Muscle layer of colon (tissue), 2 donors: Measurements from ENCODE around the gene TNFRSF21.

ENCODE experiments used
- H3K27ac ChIP-seq: one replicate; pipeline ENCODE4 v1.7.0; 2013; ENCODE audit warnings: low read depth, mild to moderate bottlenecking, low read length, moderate library complexity
- H3K27me3 ChIP-seq, 2 donors: one replicate each; pipeline ENCODE4 v1.7.0; 2013; ENCODE audit warnings: low read length in 2 of 2, mild to moderate bottlenecking in 2 of 2; ENCODE audit not compliant: insufficient read depth in 2 of 2, control insufficient read depth in 1 of 2
- H3K36me3 ChIP-seq: one replicate; pipeline ENCODE4 v1.7.0; 2013; ENCODE audit warnings: mild to moderate bottlenecking, low read length; ENCODE audit not compliant: insufficient read depth
- H3K4me1 ChIP-seq: one replicate; pipeline ENCODE4 v1.7.0; 2013; ENCODE audit warnings: mild to moderate bottlenecking, low read length; ENCODE audit not compliant: insufficient read depth
- H3K4me3 ChIP-seq, 2 donors: one replicate each; pipeline ENCODE4 v1.7.0; 2013; ENCODE audit warnings: low read length in 2 of 2, low read depth in 1 of 2, mild to moderate bottlenecking in 1 of 2, moderate library complexity in 1 of 2
- H3K9ac ChIP-seq: one replicate; pipeline ENCODE4 v1.7.0; 2013; ENCODE audit warnings: low read length
- H3K9me3 ChIP-seq: one replicate; pipeline ENCODE4 v1.7.0; 2013; ENCODE audit warnings: mild to moderate bottlenecking, low read length
- donor health status: abdominal sarcoma.
- donor health status: Adenocarcinoma of cecum.

The TNFRSF21 gene

GRCh38 chr6:47309291-47310130 is at the start of gene TNFRSF21:
Gene TNFRSF21, minus strand, starts transcription at chr6:47309905. Its CDS starts 394 bp downstream, at chr6:47309511.
- Histone ChIP-seq H3K27ac (peak within 1 kb of the TSS; percentile 84), H3K4me3 (peak within 1 kb of the TSS; percentile 48 to 83), H3K36me3 (no peaks in the 10 kb centered on the region), H3K4me1 (peaks cover 35% of the 10 kb centered on the region), H3K9me3 (no peaks in the 10 kb centered on the region), H3K9ac (peak within 1 kb of the TSS; percentile 66), H3K27me3 (peaks cover 0 to 6% of the 10 kb centered on the region in 2 donors)

- no peaks in the 10 kb centered on the region for H3K27me3 ChIP-seq
- H3K27ac ChIP-seq: no peak overlapping the region
- H3K9me3 ChIP-seq: no peaks in the 10 kb centered on the region
- no peak overlapping the region for H3K9ac ChIP-seq
- H3K4me3 ChIP-seq: no peak overlapping the region
- no peaks in the 10 kb centered on the region for H3K4me1 ChIP-seq
- no peaks in the 10 kb centered on the region for H3K36me3 ChIP-seq
Observed at GRCh38 chr6:47358440-47359225, 48.9 kb upstream of the TNFRSF21 start.

- no peaks in the 10 kb centered on the region for H3K9me3 ChIP-seq
- no peaks in the 10 kb centered on the region for H3K27me3 ChIP-seq
- no peak overlapping the region for H3K4me3 ChIP-seq
- H3K36me3 ChIP-seq: no peaks in the 10 kb centered on the region
- H3K4me1 ChIP-seq: no peaks in the 10 kb centered on the region
- no peak overlapping the region for H3K9ac ChIP-seq
- no peak overlapping the region for H3K27ac ChIP-seq
Observed at GRCh38 chr6:47357827-47358226, 48.1 kb upstream of the TNFRSF21 start.

- no peak overlapping the region for H3K4me3 ChIP-seq
- H3K36me3 ChIP-seq: no peaks in the 10 kb centered on the region
- no peaks in the 10 kb centered on the region for H3K9me3 ChIP-seq
- H3K9ac ChIP-seq: no peak overlapping the region
- no peak overlapping the region for H3K27ac ChIP-seq
- H3K4me1 ChIP-seq: no peaks in the 10 kb centered on the region
- no peaks in the 10 kb centered on the region for H3K27me3 ChIP-seq
Observed at GRCh38 chr6:47355496-47355895, 45.8 kb upstream of the TNFRSF21 start.

GRCh38 chr6:47353871-47354270 is 44.2 kb upstream of the TNFRSF21 start:
- Histone ChIP-seq H3K4me1 (no peaks in the 10 kb centered on the region), H3K36me3 (no peaks in the 10 kb centered on the region), H3K4me3 (no peak overlapping the region), H3K27ac (no peak overlapping the region), H3K9me3 (no peaks in the 10 kb centered on the region), H3K9ac (no peak overlapping the region), H3K27me3 (no peaks in the 10 kb centered on the region)

- Histone ChIP-seq H3K4me1 (no peaks in the 10 kb centered on the region), H3K27me3 (no peaks in the 10 kb centered on the region), H3K9ac (no peak overlapping the region), H3K36me3 (no peaks in the 10 kb centered on the region), H3K9me3 (no peaks in the 10 kb centered on the region), H3K4me3 (no peak overlapping the region), H3K27ac (no peak overlapping the region)
Observed at GRCh38 chr6:47352966-47353365, 43.3 kb upstream of the TNFRSF21 start.

GRCh38 chr6:47352194-47352920 is 42.7 kb upstream of the TNFRSF21 start:
- Histone ChIP-seq H3K27ac (no peak overlapping the region), H3K27me3 (no peaks in the 10 kb centered on the region), H3K9ac (no peak overlapping the region), H3K4me3 (no peak overlapping the region), H3K9me3 (no peaks in the 10 kb centered on the region), H3K4me1 (no peaks in the 10 kb centered on the region), H3K36me3 (no peaks in the 10 kb centered on the region)

GRCh38 chr6:47351621-47352020 is 41.9 kb upstream of the TNFRSF21 start:
- Histone ChIP-seq H3K4me3 (no peak overlapping the region), H3K27me3 (no peaks in the 10 kb centered on the region), H3K9ac (no peak overlapping the region), H3K9me3 (no peaks in the 10 kb centered on the region), H3K36me3 (no peaks in the 10 kb centered on the region), H3K4me1 (no peaks in the 10 kb centered on the region), H3K27ac (no peak overlapping the region)

- Histone ChIP-seq H3K4me1 (no peaks in the 10 kb centered on the region), H3K9ac (no peak overlapping the region), H3K4me3 (no peak overlapping the region), H3K27me3 (no peaks in the 10 kb centered on the region), H3K27ac (no peak overlapping the region), H3K9me3 (no peaks in the 10 kb centered on the region), H3K36me3 (no peaks in the 10 kb centered on the region)
Observed at GRCh38 chr6:47349931-47350330, 40.2 kb upstream of the TNFRSF21 start.

GRCh38 chr6:47348316-47348863 is 38.7 kb upstream of the TNFRSF21 start:
- no peaks in the 10 kb centered on the region for H3K27me3 ChIP-seq
- no peak overlapping the region for H3K4me3 ChIP-seq
- no peak overlapping the region for H3K27ac ChIP-seq
- no peaks in the 10 kb centered on the region for H3K36me3 ChIP-seq
- no peak overlapping the region for H3K9ac ChIP-seq
- H3K9me3 ChIP-seq: no peaks in the 10 kb centered on the region
- H3K4me1 ChIP-seq: no peaks in the 10 kb centered on the region

GRCh38 chr6:47345761-47346160 is 36.1 kb upstream of the TNFRSF21 start:
- no peaks in the 10 kb centered on the region for H3K27me3 ChIP-seq
- no peaks in the 10 kb centered on the region for H3K36me3 ChIP-seq
- no peaks in the 10 kb centered on the region for H3K9me3 ChIP-seq
- no peak overlapping the region for H3K4me3 ChIP-seq
- H3K9ac ChIP-seq: no peak overlapping the region
- no peak overlapping the region for H3K27ac ChIP-seq
- H3K4me1 ChIP-seq: no peaks in the 10 kb centered on the region
